KOPT-K1 (cell line): ENCODE data around the gene H2BW1.
"Not testable (repeated sequence)": the region's sequence is repeated elsewhere in the genome, so short reads cannot be mapped to it uniquely, and the experiment has no call there.

Experiments
- H3K27ac ChIP-seq: fragments of 200-600 bp; sonication (generic); 2 replicates; pipeline ENCODE4 v1.5.1; 2016; ENCODE audit warnings: antibody characterized with exemption, mild to moderate bottlenecking, low read depth, low read length; ENCODE audit not compliant: poor library complexity, severe bottlenecking
- H3K36me3 ChIP-seq: fragments of 200-600 bp; sonication (generic); 2 replicates; pipeline ENCODE4 v1.5.1; 2017; ENCODE audit warnings: antibody characterized with exemption, mild to moderate bottlenecking, low read length, moderate library complexity; ENCODE audit not compliant: insufficient read depth
- H3K9me3 ChIP-seq: fragments of 200-600 bp; sonication (generic); 2 replicates; pipeline ENCODE4 v1.5.1; 2017; ENCODE audit warnings: antibody characterized with exemption, low read length, mild to moderate bottlenecking; ENCODE audit not compliant: insufficient read depth, poor library complexity, severe bottlenecking

H2BW1 gene, protein sequence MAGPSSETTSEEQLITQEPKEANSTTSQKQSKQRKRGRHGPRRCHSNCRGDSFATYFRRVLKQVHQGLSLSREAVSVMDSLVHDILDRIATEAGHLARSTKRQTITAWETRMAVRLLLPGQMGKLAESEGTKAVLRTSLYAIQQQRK

DNA sequence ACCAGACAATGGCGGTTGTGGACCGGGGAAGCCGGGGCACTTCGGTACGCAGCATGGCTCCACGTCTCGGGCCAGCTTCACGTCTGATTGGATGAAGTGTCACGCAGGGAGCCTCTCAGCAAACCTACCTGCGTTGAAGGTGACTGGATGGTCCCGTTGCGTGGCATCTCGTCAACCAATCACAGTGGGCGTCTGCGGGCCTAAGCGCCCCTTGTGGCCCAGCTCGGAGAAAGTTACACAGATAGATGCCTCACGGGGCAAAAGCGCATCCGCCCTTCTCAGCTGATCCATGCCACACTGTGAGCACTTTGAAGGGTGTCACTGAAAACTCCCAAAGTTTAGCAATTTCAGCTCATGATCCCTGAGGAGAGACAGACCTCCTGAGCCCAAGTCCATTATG, at the start of gene H2BW1:
TSS of gene H2BW1 (minus strand) at position 103 of the 400 bp plus-strand sequence. CDS start 132 bp downstream, outside the sequence.
- no peaks in the 10 kb centered on the region for H3K36me3 ChIP-seq
- no peak within 1 kb of the TSS for H3K27ac ChIP-seq
- H3K9me3 ChIP-seq = no peaks in the 10 kb centered on the region

DNA sequence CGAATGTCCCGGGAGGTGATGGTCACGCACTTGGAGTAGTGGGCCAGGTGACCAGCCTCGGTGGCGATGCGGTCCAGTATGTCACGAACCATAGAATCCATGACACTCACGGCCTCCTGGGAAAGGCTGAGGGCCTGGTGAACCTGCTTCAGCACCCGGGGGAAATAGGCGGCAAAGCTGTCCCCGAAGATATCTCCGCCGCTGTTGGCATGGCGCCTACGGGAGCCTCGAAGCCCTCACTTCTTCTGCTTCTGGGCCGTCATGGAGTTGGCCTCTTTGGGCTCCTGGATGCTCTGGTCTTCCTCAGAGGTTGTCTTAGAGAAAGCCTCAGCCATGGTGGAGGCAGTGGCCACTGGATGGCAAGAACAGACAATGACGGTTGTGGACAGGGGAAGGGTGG, 49.1 kb upstream of the H2BW1 start:
- not testable (repeated sequence) for H3K36me3 ChIP-seq, H3K27ac ChIP-seq, H3K9me3 ChIP-seq

DNA sequence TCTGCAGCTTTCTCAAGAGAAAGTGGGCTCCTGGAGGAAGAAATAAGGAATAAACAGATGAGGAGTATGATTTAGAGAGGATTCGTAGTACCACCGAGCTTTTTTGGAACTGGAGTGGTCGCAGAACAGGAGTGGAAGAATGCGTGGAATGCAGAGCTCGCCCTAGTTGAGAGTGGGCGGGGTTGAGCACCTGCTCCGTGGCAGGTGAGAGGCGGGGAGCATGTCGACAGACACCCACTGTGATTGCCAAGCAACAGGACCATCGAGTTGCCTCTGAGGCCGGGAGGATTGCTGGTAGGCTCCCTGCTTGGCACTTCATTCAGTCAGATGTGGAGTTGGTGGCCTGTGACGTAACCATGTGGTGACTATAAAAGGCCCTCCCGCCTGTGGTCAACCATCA, 41.4 kb upstream of the H2BW1 start:
- H3K36me3 ChIP-seq, H3K27ac ChIP-seq, H3K9me3 ChIP-seq: not testable (repeated sequence)

DNA sequence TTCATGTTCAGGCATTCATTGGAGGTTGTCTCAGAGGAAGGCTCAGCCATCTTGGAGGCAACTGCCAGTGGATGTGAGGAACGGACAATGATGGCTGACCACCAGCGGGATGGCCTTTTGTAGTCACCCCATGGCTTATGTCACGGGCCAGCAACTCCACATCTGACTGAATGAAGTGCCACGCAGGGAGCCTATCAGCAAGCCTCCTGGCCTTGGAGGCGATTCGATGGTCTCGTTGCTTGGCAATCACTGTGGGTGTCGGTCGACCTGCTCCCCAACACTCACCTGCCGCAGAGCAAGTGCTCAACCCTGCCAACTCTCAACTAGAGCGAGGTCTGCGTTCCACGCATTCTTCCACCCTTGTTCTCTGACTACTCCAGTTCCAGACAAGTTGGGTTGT, 33.7 kb upstream of the H2BW1 start:
- H3K36me3 ChIP-seq = no peaks in the 10 kb centered on the region
- no peak overlapping the region for H3K27ac ChIP-seq
- no peaks in the 10 kb centered on the region for H3K9me3 ChIP-seq

DNA sequence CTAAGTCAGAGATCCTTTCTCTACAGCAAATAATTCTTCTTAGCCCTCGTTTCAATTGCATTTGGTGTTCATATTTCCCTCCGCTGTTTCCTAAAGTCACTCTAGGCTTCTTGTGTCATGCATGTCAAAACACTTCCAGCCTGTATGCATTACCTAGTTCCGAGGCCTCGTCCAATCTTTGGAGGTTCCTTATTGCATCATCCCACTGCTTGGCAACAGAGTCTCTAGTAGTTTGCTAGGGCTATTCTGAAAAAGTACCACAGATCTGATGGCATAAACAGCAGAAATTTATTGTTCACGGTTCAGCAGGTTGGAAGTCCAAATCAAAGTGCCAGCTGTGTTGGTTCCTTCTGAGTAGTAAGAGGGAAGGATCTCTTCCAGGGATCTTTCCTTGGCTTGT, 32.1 kb upstream of the H2BW1 start:
- Histone ChIP-seq H3K9me3 (no peaks in the 10 kb centered on the region), H3K36me3 (no peaks in the 10 kb centered on the region), H3K27ac (no peak overlapping the region)

DNA sequence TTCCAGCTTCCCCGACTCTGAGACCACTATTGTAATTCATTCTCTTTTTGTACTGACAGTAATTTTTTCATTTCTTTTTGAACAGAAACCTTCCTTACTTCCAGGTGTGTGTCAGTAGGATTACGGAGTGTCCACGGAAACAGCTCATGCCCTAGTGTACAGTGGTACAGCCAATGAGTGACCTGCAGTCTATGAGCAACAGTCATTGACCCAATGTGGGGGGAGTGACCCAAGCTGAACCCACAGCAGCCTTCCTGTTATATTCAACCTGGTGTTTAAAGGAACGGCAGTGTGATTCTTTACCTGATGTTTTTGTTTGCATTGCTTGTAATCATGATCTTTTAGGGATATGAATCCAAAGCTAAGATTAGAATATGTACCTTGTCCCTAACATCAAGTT, 27.5 kb upstream of the H2BW1 start:
- Histone ChIP-seq H3K36me3 (no peaks in the 10 kb centered on the region), H3K27ac (no peak overlapping the region), H3K9me3 (no peaks in the 10 kb centered on the region)

DNA sequence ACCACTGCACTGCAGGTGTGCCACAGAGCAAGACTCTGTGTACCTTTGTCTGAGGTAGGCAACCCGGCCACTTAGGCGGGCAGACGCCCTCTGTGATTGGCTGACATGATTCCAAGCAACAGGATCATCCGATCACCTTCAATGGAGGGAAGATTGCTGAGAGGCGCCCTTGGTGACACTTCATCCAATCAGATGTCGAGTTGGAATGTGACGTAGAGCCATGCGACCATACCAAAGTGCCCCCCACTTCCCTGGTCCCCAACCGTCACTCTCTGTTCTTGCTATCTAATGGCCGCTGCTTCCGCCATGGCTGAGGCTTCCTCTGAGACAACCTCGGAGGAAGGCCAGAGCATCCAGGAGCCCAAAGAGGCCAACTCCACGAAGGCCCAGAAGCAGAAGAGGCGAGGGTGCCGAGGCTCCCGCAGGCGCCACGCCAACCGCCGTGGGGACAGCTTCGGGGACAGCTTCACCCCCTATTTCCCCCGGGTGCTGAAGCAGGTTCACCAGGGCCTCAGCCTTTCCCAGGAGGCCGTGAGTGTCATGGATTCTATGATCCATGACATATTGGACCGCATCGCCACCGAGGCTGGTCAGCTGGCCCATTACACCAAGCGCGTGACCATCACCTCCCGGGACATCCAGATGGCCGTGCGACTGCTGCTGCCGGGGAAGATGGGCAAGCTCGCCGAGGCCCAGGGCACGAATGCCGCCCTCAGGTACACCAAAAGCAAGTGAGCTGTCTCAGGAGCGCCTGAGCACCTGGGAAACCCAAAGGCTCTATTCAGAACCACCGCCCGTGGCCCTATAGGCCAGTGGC, 26.4 kb upstream of the H2BW1 start, which contains the start of gene H2BW2:
TSS of gene H2BW2 (plus strand) at position 268 of the 817 bp plus-strand sequence. CDS start at position 307, 39 bp downstream.
- H3K36me3 ChIP-seq = no peaks in the 10 kb centered on the region
- no peaks in the 10 kb centered on the region for H3K9me3 ChIP-seq
- no peak within 1 kb of the TSS for H3K27ac ChIP-seq

DNA sequence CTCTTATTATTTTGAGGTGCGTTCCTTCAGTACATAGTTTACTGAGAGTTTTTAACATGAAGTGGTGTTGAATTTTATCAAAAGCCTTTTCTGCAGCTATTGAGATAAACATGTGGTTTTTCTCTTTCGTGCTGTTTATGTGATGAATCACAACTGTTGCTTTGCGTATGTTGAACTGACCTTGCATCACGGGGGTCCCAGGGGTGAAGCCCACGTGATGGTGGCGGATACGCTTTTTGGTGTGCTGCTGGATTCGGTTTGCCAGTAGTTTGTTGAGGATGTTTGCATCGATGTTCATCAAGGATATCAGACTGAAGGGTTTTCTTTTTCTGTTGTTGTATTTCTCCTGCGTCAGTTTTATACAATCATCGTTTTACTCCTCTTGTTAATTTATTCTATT, 4.6 kb upstream of the H2BW1 start:
- Histone ChIP-seq H3K36me3 (no peaks in the 10 kb centered on the region), H3K27ac (no peak overlapping the region), H3K9me3 (no peaks in the 10 kb centered on the region)

DNA sequence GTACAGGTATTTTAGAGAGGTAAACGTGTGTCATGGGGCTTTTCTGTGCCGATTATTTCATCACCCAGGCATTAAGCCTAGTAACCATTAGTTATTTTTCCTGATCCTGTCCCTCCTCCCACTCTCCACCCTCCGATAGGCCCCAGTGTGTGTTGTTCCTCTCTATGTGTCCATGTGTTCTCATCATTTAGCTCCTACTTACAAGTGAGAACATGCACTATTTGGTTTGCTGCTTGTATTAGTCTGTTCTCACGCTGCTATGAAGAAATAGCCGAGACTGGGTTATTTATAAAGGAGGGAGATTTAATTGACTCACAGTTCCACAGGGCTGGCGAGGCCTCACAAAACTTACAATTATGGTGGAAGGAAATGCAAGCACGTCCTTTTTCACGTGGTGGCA, 2.1 kb upstream of the H2BW1 start:
- H3K36me3 ChIP-seq, H3K27ac ChIP-seq, H3K9me3 ChIP-seq: not testable (repeated sequence)

DNA sequence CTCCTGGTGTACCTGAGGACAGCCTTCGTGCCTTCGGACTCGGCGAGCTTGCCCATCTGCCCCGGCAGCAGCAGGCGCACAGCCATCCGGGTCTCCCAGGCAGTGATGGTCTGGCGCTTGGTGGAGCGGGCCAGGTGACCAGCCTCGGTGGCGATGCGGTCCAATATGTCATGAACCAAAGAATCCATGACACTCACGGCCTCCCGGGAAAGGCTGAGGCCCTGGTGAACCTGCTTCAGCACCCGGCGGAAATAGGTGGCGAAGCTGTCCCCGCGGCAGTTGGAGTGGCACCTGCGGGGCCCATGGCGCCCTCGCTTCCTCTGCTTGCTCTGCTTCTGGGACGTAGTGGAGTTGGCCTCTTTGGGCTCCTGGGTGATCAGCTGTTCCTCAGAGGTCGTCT, 350 bp downstream of the H2BW1 start:
- no peak overlapping the region for H3K27ac ChIP-seq
- no peaks in the 10 kb centered on the region for H3K36me3 ChIP-seq
- no peaks in the 10 kb centered on the region for H3K9me3 ChIP-seq

DNA sequence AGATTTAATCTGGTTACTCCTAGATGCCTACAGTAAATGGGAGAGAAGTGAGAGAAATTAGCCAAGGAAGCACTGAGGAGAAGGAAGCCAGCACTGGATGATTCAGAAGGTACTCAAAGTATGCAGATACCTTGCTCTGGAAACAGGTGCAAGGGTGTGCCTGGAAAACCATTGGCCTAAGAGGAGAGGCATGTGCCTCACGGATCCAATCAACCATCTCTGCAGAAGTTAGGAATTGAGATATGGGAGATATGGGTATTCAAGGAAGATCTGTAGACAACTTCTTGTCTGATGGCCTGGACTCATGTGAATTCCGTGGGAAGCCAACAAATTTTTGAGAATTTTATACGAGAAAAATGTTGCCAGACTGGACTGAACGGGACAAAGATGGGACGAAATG, 4.7 kb downstream of the H2BW1 start:
- no peaks in the 10 kb centered on the region for H3K36me3 ChIP-seq
- H3K9me3 ChIP-seq = no peaks in the 10 kb centered on the region
- H3K27ac ChIP-seq = no peak overlapping the region

DNA sequence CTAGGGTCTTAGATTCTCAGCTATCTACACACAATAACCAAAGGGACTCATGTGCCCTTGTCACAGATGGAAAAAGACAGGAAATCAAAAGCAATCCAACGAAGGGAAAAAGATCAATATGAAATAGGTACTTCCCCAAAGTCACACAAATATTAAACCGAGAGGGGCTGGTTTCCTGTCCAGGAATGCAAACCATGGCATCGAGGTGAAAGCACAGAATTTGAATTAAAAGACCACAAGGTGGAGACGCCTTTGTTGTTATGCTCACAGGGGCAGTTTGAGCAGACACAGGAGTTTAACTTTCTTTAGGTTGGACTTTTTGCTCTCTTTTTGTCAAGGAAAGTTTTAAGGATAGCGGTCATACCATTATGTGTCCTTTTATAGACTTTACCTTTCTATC, 14.3 kb downstream of the H2BW1 start:
- Histone ChIP-seq H3K36me3 (no peaks in the 10 kb centered on the region), H3K9me3 (no peaks in the 10 kb centered on the region), H3K27ac (no peak overlapping the region)

DNA sequence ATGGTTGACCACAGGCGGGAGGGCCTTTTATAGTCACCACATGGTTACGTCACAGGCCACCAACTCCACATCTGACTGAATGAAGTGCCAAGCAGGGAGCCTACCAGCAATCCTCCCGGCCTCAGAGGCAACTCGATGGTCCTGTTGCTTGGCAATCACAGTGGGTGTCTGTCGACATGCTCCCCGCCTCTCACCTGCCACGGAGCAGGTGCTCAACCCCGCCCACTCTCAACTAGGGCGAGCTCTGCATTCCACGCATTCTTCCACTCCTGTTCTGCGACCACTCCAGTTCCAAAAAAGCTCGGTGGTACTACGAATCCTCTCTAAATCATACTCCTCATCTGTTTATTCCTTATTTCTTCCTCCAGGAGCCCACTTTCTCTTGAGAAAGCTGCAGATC, 30.0 kb downstream of the H2BW1 start:
- H3K27ac ChIP-seq, H3K36me3 ChIP-seq, H3K9me3 ChIP-seq: not testable (repeated sequence)

DNA sequence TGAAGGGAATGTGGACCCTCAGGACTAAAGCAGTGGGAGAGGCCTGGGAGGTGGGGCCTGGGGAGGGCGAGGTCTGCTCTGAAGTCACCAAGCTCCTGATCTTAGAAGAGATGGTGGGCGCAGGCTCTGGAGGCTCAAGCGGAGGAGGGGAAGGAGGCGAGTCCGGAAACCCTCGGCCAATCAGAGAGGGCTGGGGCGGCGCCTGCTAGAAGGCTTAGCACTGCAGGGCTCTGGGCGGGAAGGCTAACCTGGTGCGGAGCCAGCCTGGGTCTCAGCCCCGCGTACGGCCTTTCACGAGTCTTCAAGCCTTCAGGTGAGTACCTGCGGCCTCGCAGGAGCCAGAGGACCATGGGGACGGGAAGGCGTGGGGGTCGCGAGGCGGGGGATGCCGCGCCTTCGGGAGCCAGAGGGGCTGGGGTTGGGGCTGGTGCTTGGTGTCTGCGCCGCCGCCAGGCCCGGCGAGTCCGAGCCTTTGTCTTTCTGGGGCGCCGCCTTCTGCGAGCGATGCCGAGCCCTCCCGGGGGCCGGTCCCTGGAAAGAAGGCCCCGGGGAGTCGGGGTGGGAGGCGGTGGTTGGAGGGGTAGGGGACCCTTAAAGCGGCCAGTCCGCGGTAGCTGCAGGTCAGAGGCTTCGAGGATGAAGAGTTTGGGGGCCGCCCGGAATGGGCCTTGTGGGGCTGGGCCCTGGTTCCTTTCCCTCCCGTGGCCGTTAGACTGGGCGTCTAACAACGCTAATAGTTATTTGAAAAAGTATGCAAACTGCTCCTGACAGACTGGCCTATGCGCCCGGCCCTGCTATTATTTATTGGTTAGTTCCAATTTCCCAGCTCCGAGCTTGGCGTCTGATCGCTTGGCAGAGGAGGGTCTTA, 50.9 kb downstream of the H2BW1 start, which contains the start of gene TMSB15B:
TSS of gene TMSB15B (plus strand) at position 217 of the 868 bp plus-strand sequence.
- H3K36me3 ChIP-seq, H3K27ac ChIP-seq, H3K9me3 ChIP-seq: not testable (repeated sequence)
